ENCODE results near the gene AREL1.
A peak's percentile ranks its signal among the peaks of the same experiment; 100 is the strongest.

The AREL1 gene

GRCh38 chr14:74673768-74674167 is 39.1 kb downstream of the AREL1 start:
- TF ChIP-seq TEAD4 (IDR thresholded peaks at IDR 0.05) (no peak), TAF1 (IDR thresholded peaks at IDR 0.05; ENCODE audit: low read depth) (no peak), CREB1 (IDR thresholded peaks at IDR 0.05; ENCODE audit: low read depth) (no peak), TCF12 (IDR thresholded peaks at IDR 0.05; ENCODE audit: low read depth) (no peak)
- TF ChIP-seq, protein P1, sequence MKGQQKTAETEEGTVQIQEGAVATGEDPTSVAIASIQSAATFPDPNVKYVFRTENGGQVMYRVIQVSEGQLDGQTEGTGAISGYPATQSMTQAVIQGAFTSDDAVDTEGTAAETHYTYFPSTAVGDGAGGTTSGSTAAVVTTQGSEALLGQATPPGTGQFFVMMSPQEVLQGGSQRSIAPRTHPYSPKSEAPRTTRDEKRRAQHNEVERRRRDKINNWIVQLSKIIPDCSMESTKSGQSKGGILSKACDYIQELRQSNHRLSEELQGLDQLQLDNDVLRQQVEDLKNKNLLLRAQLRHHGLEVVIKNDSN (IDR thresholded peaks at IDR 0.05), result no peak

DNA sequence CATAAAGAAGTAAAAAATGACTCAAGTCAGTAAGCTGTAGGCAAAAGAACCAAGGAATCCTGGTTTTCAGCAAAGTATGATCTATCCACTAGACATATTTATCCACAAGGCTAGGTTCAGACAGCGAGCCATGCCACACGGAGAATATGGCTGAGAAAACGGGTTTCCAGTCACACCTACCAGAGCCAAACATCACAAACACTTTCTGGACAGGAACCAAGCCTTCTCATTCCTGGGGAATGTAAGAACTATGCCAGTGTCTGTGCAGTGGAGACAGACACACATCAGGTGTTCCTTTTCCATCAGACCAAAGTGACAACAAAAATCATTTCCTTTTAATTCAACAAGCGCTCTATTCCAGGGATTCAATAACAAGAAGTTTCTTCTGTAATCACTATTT is 41.1 kb downstream of the AREL1 start:
- TF ChIP-seq MAX (IDR thresholded peaks at IDR 0.05) (no peak), REST (IDR thresholded peaks at IDR 0.05; ENCODE audit: low read depth) (no peak), NFIC (IDR thresholded peaks at IDR 0.05) (peak; percentile 70), YY1 (IDR thresholded peaks at IDR 0.05; ENCODE audit: low read depth) (no peak), TEAD4 (IDR thresholded peaks at IDR 0.05) (peak; percentile 73), RAD21 (IDR thresholded peaks at IDR 0.05; ENCODE audit: low read depth) (no peak), EGR1 (IDR thresholded peaks at IDR 0.05) (no peak), EP300 (IDR thresholded peaks at IDR 0.05; ENCODE audit: borderline replicate concordance) (peak; percentile 56; the same call in 1 of the 2 replicates)
- TF ChIP-seq, protein P1 (IDR thresholded peaks at IDR 0.05), result no peak

- TF ChIP-seq CREB1 (IDR thresholded peaks at IDR 0.05; ENCODE audit: low read depth), result no peak
- TF ChIP-seq CEBPB (IDR thresholded peaks at IDR 0.05), result no peak
- no peak for TF ChIP-seq MAX (IDR thresholded peaks at IDR 0.05)
- TF ChIP-seq TEAD4 (IDR thresholded peaks at IDR 0.05), result no peak
- TF ChIP-seq REST (IDR thresholded peaks at IDR 0.05; ENCODE audit: low read depth), result no peak
- no peak for TF ChIP-seq RAD21 (IDR thresholded peaks at IDR 0.05; ENCODE audit: low read depth)
- no peak for TF ChIP-seq TAF1 (IDR thresholded peaks at IDR 0.05; ENCODE audit: low read depth)
- no peak for TF ChIP-seq YY1 (IDR thresholded peaks at IDR 0.05; ENCODE audit: low read depth)
- TF ChIP-seq, protein P1 (IDR thresholded peaks at IDR 0.05), result no peak
- TF ChIP-seq EP300 (IDR thresholded peaks at IDR 0.05; ENCODE audit: borderline replicate concordance), result no peak
- TF ChIP-seq EGR1 (IDR thresholded peaks at IDR 0.05), result no peak
- TF ChIP-seq TCF12 (IDR thresholded peaks at IDR 0.05; ENCODE audit: low read depth), result no peak
These were observed 42.0 kb downstream of the AREL1 start for GRCh38 chr14:74670726-74671411.

DNA sequence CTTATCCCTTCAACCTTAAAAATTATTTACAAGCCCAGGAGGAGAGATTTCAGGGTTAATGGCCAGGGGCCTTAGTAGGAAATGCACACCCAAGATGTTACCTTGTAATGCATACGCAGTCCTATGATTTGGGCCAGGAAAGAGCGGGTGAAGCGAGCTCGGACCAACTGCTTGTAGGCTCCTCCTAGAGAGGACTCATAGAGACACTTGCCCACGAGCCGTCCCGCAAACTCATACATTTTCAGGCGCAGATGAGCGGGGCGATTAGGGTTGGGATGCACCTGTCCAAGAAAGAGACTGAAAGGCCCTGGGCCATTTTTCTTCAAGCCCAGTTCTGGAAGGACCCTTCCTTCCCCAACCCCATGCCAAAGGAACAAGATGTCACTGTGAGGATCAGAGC is 43.0 kb downstream of the AREL1 start:
- no peak for TF ChIP-seq TCF12 (IDR thresholded peaks at IDR 0.05; ENCODE audit: low read depth)
- no peak for TF ChIP-seq MAX (IDR thresholded peaks at IDR 0.05)
- no peak for TF ChIP-seq EP300 (IDR thresholded peaks at IDR 0.05; ENCODE audit: borderline replicate concordance)
- TF ChIP-seq TEAD4 (IDR thresholded peaks at IDR 0.05), result no peak
- TF ChIP-seq YY1 (IDR thresholded peaks at IDR 0.05; ENCODE audit: low read depth), result no peak
- no peak for TF ChIP-seq RAD21 (IDR thresholded peaks at IDR 0.05; ENCODE audit: low read depth)
- no peak for TF ChIP-seq REST (IDR thresholded peaks at IDR 0.05; ENCODE audit: low read depth)
- TF ChIP-seq NFIC (IDR thresholded peaks at IDR 0.05), result no peak
- no peak for TF ChIP-seq EGR1 (IDR thresholded peaks at IDR 0.05)
- TF ChIP-seq TAF1 (IDR thresholded peaks at IDR 0.05; ENCODE audit: low read depth), result no peak
- TF ChIP-seq, protein P1 (IDR thresholded peaks at IDR 0.05), result no peak
